PC-3 (cell line): ENCODE measurements around the gene RAB5B. TPM values are rescaled to one million over a fixed set of nuclear protein-coding genes. Genes with fewer than 3 reads are reported as not detected.

Source experiments
- ATAC-seq: fragments of 200-7000 bp; cut with Tn5 transposase; 2 replicates; pipeline ENCODE4 v1.9.1; 2020; ENCODE audit warnings: mild to moderate bottlenecking, moderate library complexity
- BruUV-seq: library from RNA; stranded (reverse); fragments of 400-500 nt; replicated peaks from 2 replicates; lab custom pipeline; 2021; lab: Mats Ljungman, UMichigan
- CTCF ChIA-PET: fragments of 300-600 bp; sonication (Branson Sonifier 250); formaldehyde crosslinking; loops from one replicate; lab custom pipeline; 2022; ENCODE audit warnings: antibody characterized with exemption; lab: Charles Lee
- POLR2A ChIA-PET: fragments of 300-600 bp; sonication (Branson Sonifier 250); formaldehyde crosslinking; loops from one replicate; lab custom pipeline; 2022; ENCODE audit warnings: antibody characterized with exemption; ENCODE audit not compliant: unreplicated experiment; lab: Charles Lee
- DNase-seq: peaks from one replicate; pipeline ENCODE4 v3.0.0-alpha.2; 2015
- H2AFZ ChIP-seq: fragments of 300-600 bp; sonication (generic); 2 replicates; pipeline ENCODE4 v1.6.0; 2016; ENCODE audit warnings: antibody characterized with exemption, low read length
- H3F3A ChIP-seq: fragments of 300-600 bp; sonication (generic); one replicate; pipeline ENCODE4 v1.6.0; 2017; ENCODE audit warnings: antibody characterized with exemption, low read length, control low read depth, mild to moderate bottlenecking; ENCODE audit not compliant: unreplicated experiment
- H3K27ac ChIP-seq: fragments of 300-600 bp; sonication (generic); 2 replicates; pipeline ENCODE4 v1.5.1; 2016; ENCODE audit warnings: mild to moderate bottlenecking, low read length
- H3K27me3 ChIP-seq: fragments of 300-600 bp; sonication (generic); 2 replicates; pipeline ENCODE4 v1.6.1; 2016; ENCODE audit warnings: low read length, mixed read lengths
- H3K36me3 ChIP-seq: fragments of 300-600 bp; sonication (generic); 2 replicates; pipeline ENCODE4 v1.6.1; 2016; ENCODE audit warnings: low read depth, mixed run types, low read length, mixed read lengths
- H3K4me1 ChIP-seq: fragments of 300-600 bp; sonication (generic); 2 replicates; pipeline ENCODE4 v1.5.1; 2016; ENCODE audit warnings: low read length; ENCODE audit not compliant: insufficient read depth
- H3K4me2 ChIP-seq: fragments of 300-600 bp; sonication (generic); 2 replicates; pipeline ENCODE4 v1.6.0; 2016; ENCODE audit warnings: low read length
- H3K4me3 ChIP-seq: fragments of 300-600 bp; sonication (generic); 2 replicates; pipeline ENCODE4 v1.5.1; 2016; ENCODE audit warnings: mild to moderate bottlenecking, low read length, mixed read lengths
- H3K79me2 ChIP-seq: fragments of 300-600 bp; sonication (generic); 2 replicates; pipeline ENCODE4 v1.6.1; 2017; ENCODE audit warnings: low read length, mixed read lengths
- H3K9ac ChIP-seq: fragments of 300-600 bp; sonication (generic); 2 replicates; pipeline ENCODE4 v1.6.0; 2016; ENCODE audit warnings: mild to moderate bottlenecking, low read length
- H3K9me2 ChIP-seq: fragments of 300-600 bp; sonication (generic); replicated peaks from 2 replicates; pipeline ENCODE4 v1.6.1; 2016; ENCODE audit warnings: mixed run types, low read length, mixed read lengths
- H3K9me3 ChIP-seq: fragments of 300-600 bp; sonication (generic); 2 replicates; pipeline ENCODE4 v1.6.1; 2016; ENCODE audit warnings: low read length, mixed read lengths
- H4K20me1 ChIP-seq: fragments of 300-600 bp; sonication (generic); 2 replicates; pipeline ENCODE4 v1.6.1; 2016; ENCODE audit warnings: low read length, mixed read lengths
- EZH2 ChIP-seq: fragments of 300-600 bp; sonication (generic); IDR thresholded peaks from one replicate; pipeline ENCODE4 v1.6.1; 2017; ENCODE audit warnings: antibody characterized with exemption, mild to moderate bottlenecking, low read length; ENCODE audit not compliant: unreplicated experiment
- EZH2phosphoT487 ChIP-seq: fragments of 300-600 bp; sonication (generic); IDR thresholded peaks from 2 replicates; pipeline ENCODE4 v1.6.1; 2018; ENCODE audit warnings: mild to moderate bottlenecking, antibody characterized with exemption, low read length, borderline replicate concordance
- intact Hi-C: fragments of 100-400 bp; cut with micrococcal nuclease; formaldehyde crosslinking; loops from 2 replicates; pipeline ENCODE4 v1.9.0; 2023
- total RNA-seq: library from RNA; depleted of rRNA; stranded (reverse); fragments of >200 nt; gene quantifications from 2 replicates; pipeline ENCODE4 v1.2.3, GENCODE V29; 2014
- TF ChIP-seq, protein P1 (sequence below): fragments of 300-600 bp; sonication (generic); conservative IDR thresholded peaks from 2 replicates; pipeline ENCODE4 v1.5.1; 2017; ENCODE audit warnings: antibody characterized with exemption, low read depth, mild to moderate bottlenecking, low read length

The RAB5B gene
- total RNA-seq, 1 experiment from 2014 or later = 48.8 TPM

- POLR2A ChIA-PET = no interaction called here
- H3K4me2 ChIP-seq = no peak overlapping the region
- ATAC-seq (no peak), DNase-seq (no peak)
- no peak overlapping the region for H3K4me3 ChIP-seq
- H3K27ac ChIP-seq = no peak overlapping the region
- no peaks in the 10 kb centered on the region for H3K27me3 ChIP-seq
- no peaks in the 10 kb centered on the region for H3K9me3 ChIP-seq
- no peak for TF ChIP-seq EZH2
- TF ChIP-seq, protein P1, sequence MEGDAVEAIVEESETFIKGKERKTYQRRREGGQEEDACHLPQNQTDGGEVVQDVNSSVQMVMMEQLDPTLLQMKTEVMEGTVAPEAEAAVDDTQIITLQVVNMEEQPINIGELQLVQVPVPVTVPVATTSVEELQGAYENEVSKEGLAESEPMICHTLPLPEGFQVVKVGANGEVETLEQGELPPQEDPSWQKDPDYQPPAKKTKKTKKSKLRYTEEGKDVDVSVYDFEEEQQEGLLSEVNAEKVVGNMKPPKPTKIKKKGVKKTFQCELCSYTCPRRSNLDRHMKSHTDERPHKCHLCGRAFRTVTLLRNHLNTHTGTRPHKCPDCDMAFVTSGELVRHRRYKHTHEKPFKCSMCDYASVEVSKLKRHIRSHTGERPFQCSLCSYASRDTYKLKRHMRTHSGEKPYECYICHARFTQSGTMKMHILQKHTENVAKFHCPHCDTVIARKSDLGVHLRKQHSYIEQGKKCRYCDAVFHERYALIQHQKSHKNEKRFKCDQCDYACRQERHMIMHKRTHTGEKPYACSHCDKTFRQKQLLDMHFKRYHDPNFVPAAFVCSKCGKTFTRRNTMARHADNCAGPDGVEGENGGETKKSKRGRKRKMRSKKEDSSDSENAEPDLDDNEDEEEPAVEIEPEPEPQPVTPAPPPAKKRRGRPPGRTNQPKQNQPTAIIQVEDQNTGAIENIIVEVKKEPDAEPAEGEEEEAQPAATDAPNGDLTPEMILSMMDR = no peak
- no peak for TF ChIP-seq EZH2phosphoT487
- no peaks in the 10 kb centered on the region for H3K79me2 ChIP-seq
- H3K4me1 ChIP-seq = peaks cover 3% of the 10 kb centered on the region; the same call in 1 of the 2 replicates
- CTCF ChIA-PET = no interaction called here
- no peaks in the 10 kb centered on the region for H3K9me2 ChIP-seq
- no TSS peak for BruUV-seq
- H4K20me1 ChIP-seq = no peaks in the 10 kb centered on the region
- H3F3A ChIP-seq = no peaks in the 10 kb centered on the region
- no peaks in the 10 kb centered on the region for H3K36me3 ChIP-seq
- H2AFZ ChIP-seq = no peak overlapping the region
- intact Hi-C loops = no loop called here
- H3K9ac ChIP-seq = no peak overlapping the region
Observed at GRCh38 chr12:56034586-56035332, 60.9 kb downstream of the RAB5B start.

GRCh38 chr12:56037161-56037560, 63.3 kb downstream of the RAB5B start:
- no peaks in the 10 kb centered on the region for H3F3A ChIP-seq
- ChIA-PET POLR2A (no interaction called here), CTCF (interaction anchor here (0.7 kb wide), 1 partner anchor 10 kb away, joined by 4 read pairs; no protein-coding TSS in a partner anchor)
- DNase-seq (no peak), ATAC-seq (no peak)
- H3K4me2 ChIP-seq = no peak overlapping the region
- intact Hi-C loops = no loop called here
- H4K20me1 ChIP-seq = 0 out of 2 replicates have a peak, but pooled peaks cover 1% of the 10 kb centered on the region
- no TSS peak for BruUV-seq
- no peak overlapping the region for H2AFZ ChIP-seq
- H3K79me2 ChIP-seq = peaks cover 5% of the 10 kb centered on the region
- no peaks in the 10 kb centered on the region for H3K9me3 ChIP-seq
- no peak overlapping the region for H3K9ac ChIP-seq
- no peaks in the 10 kb centered on the region for H3K9me2 ChIP-seq
- no peak overlapping the region for H3K4me3 ChIP-seq
- H3K36me3 ChIP-seq = no peaks in the 10 kb centered on the region
- H3K4me1 ChIP-seq = peaks cover 12% of the 10 kb centered on the region
- H3K27me3 ChIP-seq = no peaks in the 10 kb centered on the region
- TF ChIP-seq, protein P1 = no peak
- TF ChIP-seq EZH2phosphoT487 (no peak), EZH2 (no peak)
- no peak overlapping the region for H3K27ac ChIP-seq

GRCh38 chr12:56038022-56038655, 64.3 kb downstream of the RAB5B start:
- no peaks in the 10 kb centered on the region for H3K9me3 ChIP-seq
- H3K79me2 ChIP-seq = peaks cover 14% of the 10 kb centered on the region
- intact Hi-C loops = no loop called here
- ChIA-PET CTCF (no interaction called here), POLR2A (no interaction called here)
- H3K27me3 ChIP-seq = no peaks in the 10 kb centered on the region
- H3K4me2 ChIP-seq = no peak overlapping the region
- no peak overlapping the region for H3K4me3 ChIP-seq
- no peak overlapping the region for H3K27ac ChIP-seq
- no TSS peak for BruUV-seq
- TF ChIP-seq, protein P1 = no peak
- TF ChIP-seq EZH2 (no peak), EZH2phosphoT487 (no peak)
- H4K20me1 ChIP-seq = peaks cover 11% of the 10 kb centered on the region
- H3K36me3 ChIP-seq = peaks cover 7% of the 10 kb centered on the region
- peaks cover 13% of the 10 kb centered on the region for H3K4me1 ChIP-seq
- DNase-seq = no peak
- ATAC-seq = no peak
- H3F3A ChIP-seq = no peaks in the 10 kb centered on the region
- H3K9ac ChIP-seq = no peak overlapping the region
- no peak overlapping the region for H2AFZ ChIP-seq
- no peaks in the 10 kb centered on the region for H3K9me2 ChIP-seq
